ENCODE results near the gene RHOBTB1.

GRCh38 chr10:60944910-60945297 lies 919 bp upstream of the RHOBTB1 start:
- TF ChIP-seq CTCF (conservative IDR thresholded peaks at IDR 0.05; ENCODE audit: low read length) (no peak), EZH2phosphoT487 (IDR thresholded peaks at IDR 0.05; ENCODE audit: borderline replicate concordance, low read depth, low read length) (no peak)

Data from OCI-LY7 (cell line).